Thyroid gland (tissue), 4 donors: Measurements from ENCODE around the gene LRIT1.

Experiments used
- POLR2A ChIP-seq, 2 donors: fragments of 450-650 bp; IDR thresholded peaks; one replicate each; pipeline ENCODE4 v1.6.1; 2017; ENCODE audit warnings: antibody characterized with exemption in 2 of 2, mild to moderate bottlenecking in 2 of 2, moderate library complexity in 1 of 2
- TF ChIP-seq, protein P1 (sequence below), 6 experiments: fragments of 200-600 bp in 3 of 6; fragments of 450-650 bp in 3 of 6; sonication (generic) in 3 of 6; IDR thresholded peaks; one replicate each; pipeline ENCODE4 v1.5.1; 2016 to 2019; ENCODE audit warnings: antibody characterized with exemption in 6 of 6, mild to moderate bottlenecking in 2 of 6, inconsistent platforms in 1 of 6, moderate library complexity in 1 of 6

GRCh38 chr10:84216834-84217233 is 24.5 kb downstream of the LRIT1 start:
- TF ChIP-seq, protein P1, sequence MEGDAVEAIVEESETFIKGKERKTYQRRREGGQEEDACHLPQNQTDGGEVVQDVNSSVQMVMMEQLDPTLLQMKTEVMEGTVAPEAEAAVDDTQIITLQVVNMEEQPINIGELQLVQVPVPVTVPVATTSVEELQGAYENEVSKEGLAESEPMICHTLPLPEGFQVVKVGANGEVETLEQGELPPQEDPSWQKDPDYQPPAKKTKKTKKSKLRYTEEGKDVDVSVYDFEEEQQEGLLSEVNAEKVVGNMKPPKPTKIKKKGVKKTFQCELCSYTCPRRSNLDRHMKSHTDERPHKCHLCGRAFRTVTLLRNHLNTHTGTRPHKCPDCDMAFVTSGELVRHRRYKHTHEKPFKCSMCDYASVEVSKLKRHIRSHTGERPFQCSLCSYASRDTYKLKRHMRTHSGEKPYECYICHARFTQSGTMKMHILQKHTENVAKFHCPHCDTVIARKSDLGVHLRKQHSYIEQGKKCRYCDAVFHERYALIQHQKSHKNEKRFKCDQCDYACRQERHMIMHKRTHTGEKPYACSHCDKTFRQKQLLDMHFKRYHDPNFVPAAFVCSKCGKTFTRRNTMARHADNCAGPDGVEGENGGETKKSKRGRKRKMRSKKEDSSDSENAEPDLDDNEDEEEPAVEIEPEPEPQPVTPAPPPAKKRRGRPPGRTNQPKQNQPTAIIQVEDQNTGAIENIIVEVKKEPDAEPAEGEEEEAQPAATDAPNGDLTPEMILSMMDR (IDR thresholded peaks at IDR 0.05): no peak
- TF ChIP-seq POLR2A (IDR thresholded peaks at IDR 0.05): no peak
